Stimulated activated CD8-positive, alpha-beta memory T cell treated with anti-CD3 and anti-CD28 coated beads, Interleukin-12 subunit alpha, Interleukin-12 subunit beta, amount 100 ng/mL, for 24 hours (primary cell): ENCODE results near the gene CFAP97D1.
"Not testable (repeated sequence)": the region's sequence is repeated elsewhere in the genome, so short reads cannot be mapped to it uniquely, and the experiment has no call there.

Experiments
- DNase-seq: peaks from one replicate; pipeline ENCODE4 v3.0.0-alpha.2; 2020; ENCODE audit errors: extremely low read depth

CFAP97D1 gene

DNA sequence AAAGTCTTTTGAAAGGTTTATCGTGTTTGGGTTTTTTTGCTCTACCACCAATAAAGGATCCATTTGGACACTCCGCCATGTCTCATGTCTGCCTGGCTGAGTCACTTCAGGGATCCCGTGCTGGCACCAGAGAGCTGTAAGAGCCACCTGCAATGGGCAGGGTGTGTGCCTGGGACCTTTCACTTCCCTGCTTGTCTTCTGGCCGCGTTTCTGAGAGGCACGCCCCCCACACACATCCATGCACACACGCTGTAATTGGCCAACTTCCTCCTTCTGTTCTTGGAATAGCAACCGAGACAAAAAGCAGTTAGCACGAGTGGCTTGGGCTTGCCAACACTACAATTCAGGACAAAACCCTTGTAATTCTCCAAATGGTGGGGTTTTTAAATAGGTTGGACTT lies 11.9 kb upstream of the CFAP97D1 start:
- DNase-seq: no peak

DNA sequence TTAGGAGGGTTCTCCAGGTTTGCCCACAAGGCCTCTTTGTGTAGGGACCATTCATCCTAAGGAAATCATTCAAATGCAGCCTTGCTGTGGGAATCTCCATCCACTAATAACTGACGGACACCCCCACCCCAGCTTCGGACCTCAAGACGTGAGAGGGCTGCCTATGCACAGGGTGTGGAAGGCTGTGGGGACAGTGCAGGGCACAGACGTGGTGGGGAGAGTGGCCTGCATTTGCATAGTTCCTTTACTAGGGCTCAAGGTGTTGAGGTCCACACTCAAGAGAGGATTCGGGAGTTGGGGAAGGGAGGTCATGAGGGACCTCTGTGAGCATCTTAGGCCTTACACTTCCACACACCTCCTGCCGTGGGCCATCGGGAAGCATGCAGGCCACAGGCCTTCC lies 11.3 kb upstream of the CFAP97D1 start:
- DNase-seq: no peak

GRCh38 chr17:43769426-43769825 lies 10.8 kb upstream of the CFAP97D1 start:
- no peak for DNase-seq

DNA sequence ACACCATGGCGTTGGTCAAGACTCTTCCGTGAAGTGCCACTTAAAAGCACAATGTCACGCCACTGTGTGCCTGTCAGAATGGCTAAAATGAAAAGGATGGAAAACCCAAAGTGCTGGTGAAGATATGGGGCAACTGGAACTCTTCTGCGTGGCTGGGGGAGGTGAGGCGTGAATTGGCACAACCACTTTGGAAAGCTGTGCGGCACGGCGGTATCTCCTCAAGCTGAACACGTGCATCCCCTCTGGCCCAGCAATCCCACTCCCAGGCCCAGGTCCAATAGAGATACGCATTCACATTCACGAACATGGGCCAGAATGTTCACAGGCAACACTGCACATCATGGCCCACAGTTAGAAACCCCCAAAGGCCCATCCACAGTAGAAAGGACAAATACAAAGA lies 10.4 kb upstream of the CFAP97D1 start:
- DNase-seq: no peak

DNA sequence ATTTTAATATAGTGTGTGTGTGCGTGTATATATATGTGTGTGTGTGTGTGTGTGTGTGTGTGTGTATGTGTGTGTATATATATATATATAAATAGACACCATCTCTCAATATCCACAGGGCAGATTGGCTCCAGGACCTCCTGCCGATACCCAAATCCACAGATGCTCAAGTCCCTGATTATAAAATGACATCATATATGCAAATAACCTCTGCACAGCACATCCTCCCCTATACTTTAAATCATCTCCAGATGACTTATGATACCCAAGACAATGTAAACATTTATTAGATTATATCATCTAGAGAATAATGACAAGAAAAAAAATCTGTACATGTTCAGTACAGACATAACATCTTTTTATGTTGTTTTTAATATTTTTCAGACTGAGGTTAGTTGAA lies 9.3 kb upstream of the CFAP97D1 start:
- DNase-seq: no peak

- no peak for DNase-seq
Observed at GRCh38 chr17:43771463-43771862, 8.8 kb upstream of the CFAP97D1 start.

DNA sequence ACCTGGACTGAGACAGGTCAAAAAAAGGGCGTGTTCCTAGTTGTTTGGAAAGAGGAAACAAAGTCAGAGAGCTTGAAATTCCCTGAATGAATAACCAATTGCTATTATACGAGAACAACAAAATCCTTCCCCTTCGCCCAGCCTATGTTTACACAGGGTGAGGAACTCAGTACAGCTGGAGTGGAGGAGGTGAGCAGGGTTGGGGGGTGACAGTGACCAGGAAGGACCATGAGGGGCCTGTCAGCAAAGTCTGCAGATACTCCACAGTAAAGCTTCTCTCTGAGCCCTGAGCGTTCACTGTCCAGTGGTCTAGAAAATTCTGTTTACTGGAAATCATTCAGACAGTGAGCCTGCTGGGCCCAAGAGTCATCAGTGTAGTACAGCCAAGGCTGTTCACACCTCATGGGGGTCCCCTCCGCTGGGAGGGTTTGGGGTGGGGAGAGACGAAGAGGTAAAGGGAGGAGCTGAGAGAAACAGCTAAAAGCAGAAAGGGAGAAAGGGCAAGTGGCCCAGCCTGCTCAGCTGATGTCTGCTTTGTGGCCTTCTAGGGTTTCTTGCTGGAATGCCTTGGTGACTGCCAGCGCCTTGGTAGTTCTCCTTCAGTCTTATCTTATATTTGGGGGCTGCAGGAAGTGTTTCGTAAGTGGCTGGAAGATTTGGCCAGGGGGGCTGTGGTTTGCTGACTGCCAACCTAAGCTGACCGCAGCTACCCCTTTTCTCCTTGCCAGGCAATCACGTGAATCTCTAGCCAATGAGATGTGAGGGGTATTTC lies 7.2 kb upstream of the CFAP97D1 start:
- DNase-seq: no peak

GRCh38 chr17:43774304-43775250 lies 5.7 kb upstream of the CFAP97D1 start:
- no peak for DNase-seq

GRCh38 chr17:43778337-43779144 lies 1.7 kb upstream of the CFAP97D1 start, which contains the start of gene DUSP3:
Gene DUSP3, minus strand, starts transcription at chr17:43778977. Its CDS starts 53 bp downstream, at chr17:43778924.
- DNase-seq: peak; percentile 52

DNA sequence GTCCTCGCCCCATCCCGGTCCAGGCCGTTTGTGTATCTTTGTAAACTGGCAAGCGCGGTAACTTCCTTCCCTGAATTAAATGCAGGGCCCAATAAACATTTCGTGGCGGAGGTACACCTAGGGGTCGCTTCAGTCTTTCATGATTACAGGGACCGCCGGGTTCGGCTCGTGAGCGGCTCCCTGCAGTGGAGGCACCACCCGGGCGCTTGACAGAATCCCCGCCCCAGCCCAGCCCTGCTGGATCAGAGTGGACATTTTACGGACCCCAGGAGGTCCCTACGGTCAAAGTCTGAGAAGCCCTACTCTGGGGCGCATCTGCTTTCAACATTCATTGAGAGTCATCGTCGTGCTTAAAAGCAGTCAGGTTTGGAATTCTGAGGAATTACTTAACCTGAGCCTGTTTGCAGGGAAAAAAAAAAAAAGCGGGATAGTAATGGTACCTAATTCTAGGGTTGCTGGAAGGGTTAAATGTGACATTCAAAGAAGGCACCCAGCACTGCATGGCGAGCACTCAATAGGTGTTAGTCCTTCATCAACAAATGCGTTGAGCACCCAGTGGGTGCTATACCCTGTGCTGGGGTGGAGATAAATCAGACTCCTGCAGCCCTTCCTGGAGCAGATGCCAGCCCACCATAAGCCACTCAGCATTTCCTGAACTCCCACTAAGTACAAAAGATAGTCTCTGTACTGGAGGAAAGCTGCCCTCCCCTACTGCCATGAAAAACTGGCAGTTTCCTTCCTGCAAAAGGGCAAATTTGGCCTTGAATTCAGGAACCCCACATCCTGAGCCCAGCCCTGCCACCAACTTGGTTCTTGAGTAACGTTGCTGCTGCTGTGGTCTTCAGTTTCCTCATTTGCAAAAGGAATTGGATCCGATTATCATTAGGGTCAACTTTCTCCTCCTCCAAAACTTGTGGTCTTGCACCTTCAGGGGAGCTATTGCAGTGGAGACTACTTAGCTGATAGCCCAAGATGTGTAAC lies 800 bp upstream of the CFAP97D1 start:
- no peak for DNase-seq

- no peak for DNase-seq
Observed at GRCh38 chr17:43782913-43783680, 2.9 kb downstream of the CFAP97D1 start.

DNA sequence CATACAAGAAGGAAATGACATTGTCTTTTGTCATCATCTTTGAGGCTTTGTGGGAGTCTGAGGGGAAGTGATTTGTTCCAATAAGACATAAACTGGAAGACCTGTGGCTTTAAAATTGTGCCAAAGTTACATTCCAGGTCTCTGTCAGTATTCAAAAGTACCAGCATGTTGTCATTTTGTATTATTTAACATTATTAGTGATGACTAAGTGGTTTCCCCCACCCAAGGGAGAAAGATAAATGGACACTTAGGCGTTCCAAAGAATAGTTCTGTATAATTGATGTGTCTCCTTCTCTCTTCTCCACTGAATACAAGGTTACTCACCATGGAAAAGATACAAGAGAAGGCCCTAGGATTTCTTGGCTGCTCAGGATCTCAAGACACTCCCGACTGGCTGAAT lies 3.8 kb downstream of the CFAP97D1 start:
- no peak for DNase-seq

DNA sequence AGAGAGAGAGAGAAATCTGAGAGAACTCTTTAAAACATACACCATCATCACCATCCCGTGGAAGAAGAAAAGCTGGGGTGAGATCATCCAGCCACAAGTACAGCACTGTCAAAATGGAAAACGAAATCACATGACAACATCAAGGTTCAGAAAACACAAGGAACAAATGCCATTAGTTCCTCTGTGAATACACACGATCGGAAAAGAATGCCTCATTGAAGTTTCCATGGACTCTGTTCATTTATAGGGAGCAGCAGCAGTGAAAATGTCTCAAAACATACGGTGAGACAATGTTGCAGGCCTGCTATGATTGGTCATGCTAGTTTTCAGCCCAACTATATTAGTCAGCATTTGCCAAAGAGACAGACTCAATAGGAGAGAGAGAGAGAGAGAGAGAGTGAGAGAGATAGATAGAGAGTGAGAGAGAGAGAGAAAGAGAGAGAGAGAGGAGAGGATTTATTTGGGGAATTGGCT lies 4.4 kb downstream of the CFAP97D1 start:
- DNase-seq: no peak

GRCh38 chr17:43787728-43788127 lies 7.5 kb downstream of the CFAP97D1 start:
- DNase-seq: no peak

- DNase-seq: no peak
Observed at GRCh38 chr17:43788540-43788939, 8.3 kb downstream of the CFAP97D1 start.

GRCh38 chr17:43789482-43789881 lies 9.2 kb downstream of the CFAP97D1 start:
- no peak for DNase-seq

GRCh38 chr17:43790311-43790940 lies 10.2 kb downstream of the CFAP97D1 start:
- no peak for DNase-seq

DNA sequence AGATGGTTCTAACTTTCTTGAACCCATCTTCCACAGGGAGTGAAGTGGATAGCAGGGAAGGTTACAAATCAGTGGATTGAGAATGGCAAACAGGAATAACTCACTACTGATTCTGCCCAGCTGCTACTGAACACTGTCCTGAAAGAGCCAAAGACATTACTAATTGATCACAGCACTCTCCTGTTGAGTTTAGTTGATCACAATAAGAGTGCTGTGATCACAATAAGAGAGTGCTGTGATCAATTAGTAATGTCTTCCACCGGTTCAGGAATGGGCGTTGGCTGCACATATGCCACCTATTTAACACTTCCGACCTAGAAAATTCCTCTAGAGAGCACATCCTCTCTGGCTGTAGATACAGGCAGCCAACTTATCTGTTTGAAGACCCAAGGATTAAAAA lies 11.4 kb downstream of the CFAP97D1 start:
- no peak for DNase-seq

- not testable (repeated sequence) for DNase-seq
Observed at GRCh38 chr17:43792668-43793067, 12.4 kb downstream of the CFAP97D1 start.
